Peyer's patch (tissue), 4 donors: Measurements from ENCODE around the gene AMTN.
"Not testable (repeated sequence)": the region's sequence is repeated elsewhere in the genome, so short reads cannot be mapped to it uniquely, and the experiment has no call there.

Experiments used
- CTCF ChIP-seq, 6 experiments: fragments of 450-650 bp in 4 of 6; fragments of 200-600 bp in 2 of 6; sonication (generic) in 1 of 6; IDR thresholded peaks; one replicate each; pipeline ENCODE4 v1.5.1; 2017 to 2019; ENCODE audit warnings: antibody characterized with exemption in 6 of 6, mild to moderate bottlenecking in 3 of 6, moderate library complexity in 1 of 6
- POLR2A ChIP-seq, 2 donors: fragments of 450-650 bp; IDR thresholded peaks; one replicate each; pipeline ENCODE4 v1.5.1; 2017; ENCODE audit warnings: antibody characterized with exemption in 2 of 2, mild to moderate bottlenecking in 2 of 2, moderate library complexity in 2 of 2

GRCh38 chr4:70501838-70502237 lies 16.5 kb upstream of the AMTN start:
- TF ChIP-seq CTCF, POLR2A (IDR thresholded peaks at IDR 0.05): not testable (repeated sequence)
